ENCODE measurements around the gene AKAP10. TPM values are rescaled to one million over a fixed set of nuclear protein-coding genes. Genes with fewer than 3 reads are reported as not detected.
A peak's percentile ranks its signal among the peaks of the same experiment; 100 is the strongest.

The AKAP10 gene, protein sequence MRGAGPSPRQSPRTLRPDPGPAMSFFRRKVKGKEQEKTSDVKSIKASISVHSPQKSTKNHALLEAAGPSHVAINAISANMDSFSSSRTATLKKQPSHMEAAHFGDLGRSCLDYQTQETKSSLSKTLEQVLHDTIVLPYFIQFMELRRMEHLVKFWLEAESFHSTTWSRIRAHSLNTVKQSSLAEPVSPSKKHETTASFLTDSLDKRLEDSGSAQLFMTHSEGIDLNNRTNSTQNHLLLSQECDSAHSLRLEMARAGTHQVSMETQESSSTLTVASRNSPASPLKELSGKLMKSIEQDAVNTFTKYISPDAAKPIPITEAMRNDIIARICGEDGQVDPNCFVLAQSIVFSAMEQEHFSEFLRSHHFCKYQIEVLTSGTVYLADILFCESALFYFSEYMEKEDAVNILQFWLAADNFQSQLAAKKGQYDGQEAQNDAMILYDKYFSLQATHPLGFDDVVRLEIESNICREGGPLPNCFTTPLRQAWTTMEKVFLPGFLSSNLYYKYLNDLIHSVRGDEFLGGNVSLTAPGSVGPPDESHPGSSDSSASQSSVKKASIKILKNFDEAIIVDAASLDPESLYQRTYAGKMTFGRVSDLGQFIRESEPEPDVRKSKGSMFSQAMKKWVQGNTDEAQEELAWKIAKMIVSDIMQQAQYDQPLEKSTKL
- total RNA-seq (2012; rRNA removed) = 18.3 and 18.6 TPM in 2 replicates
- 11.1 and 12.7 TPM in 2 replicates for polyA plus RNA-seq (2012; rRNA removed)
- 3.5 and 5.1 TPM in 2 replicates for polyA plus RNA-seq (2012; cell fraction: cytosol; rRNA removed)
- polyA plus RNA-seq (2012; cell fraction: nucleus; rRNA removed; ENCODE audit: low replicate concordance) = 4.9 and 33.9 TPM in 2 replicates
- percentile 85 among the genes with signal in this experiment for Bru-seq, nascent RNA
- percentile 91 among the genes with signal in this experiment for BruChase-seq, experiment 1, labeled RNA remaining after a 6-hour chase
- percentile 87 among the genes with signal in this experiment for BruChase-seq, experiment 2, labeled RNA remaining after a 2-hour chase
- long read RNA-seq, full-length matches to known transcripts = 34 of 54 reads
- long read RNA-seq, partial matches to known transcripts = 7 of 54 reads
- long read RNA-seq, other reads (novel, unspliced or antisense) = 13 of 54 reads

- ATAC-seq (ENCODE audit: low read depth) = peak; percentile 98
- Histone ChIP-seq H3K56ac (ENCODE audit: extremely low read depth, insufficient read depth, low read length) (peak within 1 kb of the TSS; percentile 87), H3K9me3 (ENCODE audit: control insufficient read depth, insufficient read depth, low read length) (no peaks in the 10 kb centered on the region), H3K4ac (ENCODE audit: low read depth, low read length) (peak within 1 kb of the TSS; percentile 88), H2AK9ac (replicated peaks; ENCODE audit: low read depth, low read length, poor library complexity) (peak within 1 kb of the TSS; percentile 90), H3K36me3 (ENCODE audit: control insufficient read depth, insufficient read depth, low read length) (peaks cover 4% of the 10 kb centered on the region; the same call in 1 of the 2 replicates), H3K9ac (ENCODE audit: low read depth, low read length) (peak within 1 kb of the TSS; percentile 100), H3K4me1 (ENCODE audit: control insufficient read depth, insufficient read depth, low read length) (peaks cover 4% of the 10 kb centered on the region), H4K20me1 (ENCODE audit: insufficient read depth, low read length) (peaks cover 10% of the 10 kb centered on the region), H2BK120ac (ENCODE audit: low read depth, low read length) (peak within 1 kb of the TSS; percentile 56), H3K23ac (ENCODE audit: low read depth, low read length) (peak within 1 kb of the TSS; percentile 79; the same call in 1 of the 2 replicates), H2BK20ac (ENCODE audit: low read depth, low read length) (no peak within 1 kb of the TSS), H4K5ac (ENCODE audit: low read depth, low read length) (peak within 1 kb of the TSS; percentile 98), H2BK5ac (ENCODE audit: low read depth, low read length, poor library complexity, severe bottlenecking) (peak within 1 kb of the TSS; percentile 82), H3K79me1 (ENCODE audit: low read depth in 1 of 2, low read length in 2 of 2) (peaks cover 5 to 46% of the 10 kb centered on the region in 2 experiments), H2AK5ac (ENCODE audit: low read depth, low read length) (peak within 1 kb of the TSS; percentile 74), H3K14ac (replicated peaks; ENCODE audit: low read depth, low read length) (peak within 1 kb of the TSS; percentile 88), H3K4me2 (ENCODE audit: low read depth, low read length) (peak within 1 kb of the TSS; percentile 100), H4K8ac (ENCODE audit: low read depth in 2 of 2, low read length in 2 of 2) (peak within 1 kb of the TSS; percentile 98 to 99), H2BK15ac (ENCODE audit: low read depth, low read length) (peak within 1 kb of the TSS; percentile 24; the same call in 1 of the 3 replicates), H3K4me3 (ENCODE audit: insufficient read depth, low read depth, low read length) (peak within 1 kb of the TSS; percentile 100), H3K27ac (ENCODE audit: insufficient read depth, low read length) (peak within 1 kb of the TSS; percentile 99), H3K27me3 (ENCODE audit: control insufficient read depth, insufficient read depth, low read length) (no peaks in the 10 kb centered on the region), H3K9me1 (ENCODE audit: insufficient read depth, low read length) (peaks cover 4% of the 10 kb centered on the region; the same call in 1 of the 2 replicates), H4K91ac (ENCODE audit: insufficient read depth, low read depth, low read length) (peak within 1 kb of the TSS; percentile 87), H3K18ac (ENCODE audit: low read depth, low read length) (peak within 1 kb of the TSS; percentile 66), H2AFZ (replicated peaks; ENCODE audit: low read length, poor library complexity) (peak within 1 kb of the TSS; percentile 96)
- no peak for TF ChIP-seq RAD21 (IDR thresholded peaks at IDR 0.05; ENCODE audit: low read length)
- TF ChIP-seq FOS (IDR thresholded peaks at IDR 0.05; ENCODE audit: low read depth, low read length) = no peak
- TF ChIP-seq, protein P1, sequence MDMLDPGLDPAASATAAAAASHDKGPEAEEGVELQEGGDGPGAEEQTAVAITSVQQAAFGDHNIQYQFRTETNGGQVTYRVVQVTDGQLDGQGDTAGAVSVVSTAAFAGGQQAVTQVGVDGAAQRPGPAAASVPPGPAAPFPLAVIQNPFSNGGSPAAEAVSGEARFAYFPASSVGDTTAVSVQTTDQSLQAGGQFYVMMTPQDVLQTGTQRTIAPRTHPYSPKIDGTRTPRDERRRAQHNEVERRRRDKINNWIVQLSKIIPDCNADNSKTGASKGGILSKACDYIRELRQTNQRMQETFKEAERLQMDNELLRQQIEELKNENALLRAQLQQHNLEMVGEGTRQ (IDR thresholded peaks at IDR 0.05; ENCODE audit: low read depth, low read length) = peak; percentile 96
- TF ChIP-seq MXI1 (IDR thresholded peaks at IDR 0.05; ENCODE audit: borderline replicate concordance, low read depth, low read length) = peak; percentile 84
- no peak for TF ChIP-seq CHD1 (IDR thresholded peaks at IDR 0.05; ENCODE audit: low read depth, low read length)
- TF ChIP-seq BHLHE40 (IDR thresholded peaks at IDR 0.05; ENCODE audit: low read depth, low read length) = peak; percentile 84
- TF ChIP-seq MAZ (IDR thresholded peaks at IDR 0.05; ENCODE audit: borderline replicate concordance, low read depth, low read length) = peak; percentile 77; the same call in 1 of the 2 replicates
- peak; percentile 78 for TF ChIP-seq POLR2A (IDR thresholded peaks at IDR 0.05; ENCODE audit: low read depth, low read length)
- TF ChIP-seq RCOR1 (IDR thresholded peaks at IDR 0.05; ENCODE audit: insufficient replicate concordance, low read length) = no peak
- TF ChIP-seq NFE2L2 (IDR thresholded peaks at IDR 0.05; ENCODE audit: low read depth, low read length) = no peak
- intact Hi-C loops (cut with micrococcal nuclease) (no loop called here), in situ Hi-C loops (cut with MboI; ENCODE audit: low sequenced_read_pairs) (no loop called here), dilution Hi-C loops (cut with HindIII; ENCODE audit: low sequenced_read_pairs, unreplicated experiment) (no loop called here)
- no TSS peak for BruUV-seq (replicated peaks)
- DNase-seq = peak; percentile 73
- WGBS, 2 experiments (ENCODE audit: extremely low coverage in 2 of 2, insufficient read length in 1 of 2) = 1% methylated on average over 35 of the region's 75 CpGs; no CpG with 5 or more reads in 1 of the 2 experiments
- ChIA-PET CTCF (interaction anchor here (0.6 to 1.0 kb wide), 3 partner anchors 15 to 138 kb away, joined by 3 to 4 read pairs (median 3); no protein-coding TSS in a partner anchor), POLR2A (ENCODE audit: unreplicated experiment) (interaction anchor here (0.6 kb wide), 2 partner anchors 54 to 133 kb away, joined by 3 to 4 read pairs; no protein-coding TSS in a partner anchor)
Observed at GRCh38 chr17:19977293-19978208, at the start of gene AKAP10. TSS of gene AKAP10 (minus strand) at chr17:19977828. CDS start at chr17:19977679, 149 bp downstream.
